Osteoblast (primary cell): ENCODE data around the gene FRMD5. TPM values are rescaled to one million over a fixed set of nuclear protein-coding genes. Genes with fewer than 3 reads are reported as not detected.

Source experiments
- DNase-seq: peaks from one replicate; pipeline ENCODE4 v3.0.0; 2011; ENCODE audit warnings: low spot score, mixed read lengths; ENCODE audit not compliant: insufficient read length; ENCODE audit errors: missing footprints
- H2AFZ ChIP-seq: 2 replicates; pipeline ENCODE4 v1.6.0; 2011; ENCODE audit warnings: mild to moderate bottlenecking, low read length
- H3K27ac ChIP-seq: 2 replicates; pipeline ENCODE4 v1.5.1; 2011; ENCODE audit warnings: mild to moderate bottlenecking, low read depth, low read length, moderate library complexity
- H3K27me3 ChIP-seq: 2 replicates; pipeline ENCODE4 v1.6.0; 2012; ENCODE audit warnings: mild to moderate bottlenecking, control low read depth, inconsistent platforms, low read length, moderate library complexity; ENCODE audit not compliant: insufficient read depth
- H3K36me3 ChIP-seq: 2 replicates; pipeline ENCODE4 v1.5.1; 2011; ENCODE audit warnings: mild to moderate bottlenecking, low read length, control low read depth, moderate library complexity; ENCODE audit not compliant: insufficient read depth
- H3K4me1 ChIP-seq: 2 replicates; pipeline ENCODE4 v1.5.1; 2011; ENCODE audit warnings: mild to moderate bottlenecking, low read length, control low read depth, moderate library complexity; ENCODE audit not compliant: insufficient read depth
- H3K4me2 ChIP-seq: 2 replicates; pipeline ENCODE4 v1.6.0; 2011; ENCODE audit warnings: mild to moderate bottlenecking, low read length; ENCODE audit not compliant: insufficient read depth
- H3K4me3 ChIP-seq: fragments of 200-600 bp; sonication (generic); 3 replicates; pipeline ENCODE4 v1.5.1; 2012; ENCODE audit warnings: mild to moderate bottlenecking, low read length, inconsistent platforms; ENCODE audit not compliant: insufficient read depth
- H3K79me2 ChIP-seq: 2 replicates; pipeline ENCODE4 v1.6.0; 2012; ENCODE audit warnings: mild to moderate bottlenecking, low read length, control low read depth, inconsistent platforms; ENCODE audit not compliant: insufficient read depth
- H3K9me3 ChIP-seq: 2 replicates; pipeline ENCODE4 v1.5.1; 2011; ENCODE audit warnings: low read depth, low read length, control low read depth
- H4K20me1 ChIP-seq: 2 replicates; pipeline ENCODE4 v1.6.0; 2012; ENCODE audit warnings: mild to moderate bottlenecking, low read length, control low read depth; ENCODE audit not compliant: insufficient read depth
- total RNA-seq: library from RNA; depleted of rRNA; stranded (reverse); fragments of >200 nt; gene quantifications from 2 replicates; pipeline ENCODE4 v1.2.3, GENCODE V29; 2012
- TF ChIP-seq, protein P1 (sequence below): IDR thresholded peaks from 2 replicates; pipeline ENCODE4 v1.5.1; 2011; ENCODE audit warnings: mild to moderate bottlenecking, low read depth, low read length, moderate library complexity; ENCODE audit errors: extremely low read depth

The FRMD5 gene
- total RNA-seq, 1 donor, result 3.3 TPM

DNA sequence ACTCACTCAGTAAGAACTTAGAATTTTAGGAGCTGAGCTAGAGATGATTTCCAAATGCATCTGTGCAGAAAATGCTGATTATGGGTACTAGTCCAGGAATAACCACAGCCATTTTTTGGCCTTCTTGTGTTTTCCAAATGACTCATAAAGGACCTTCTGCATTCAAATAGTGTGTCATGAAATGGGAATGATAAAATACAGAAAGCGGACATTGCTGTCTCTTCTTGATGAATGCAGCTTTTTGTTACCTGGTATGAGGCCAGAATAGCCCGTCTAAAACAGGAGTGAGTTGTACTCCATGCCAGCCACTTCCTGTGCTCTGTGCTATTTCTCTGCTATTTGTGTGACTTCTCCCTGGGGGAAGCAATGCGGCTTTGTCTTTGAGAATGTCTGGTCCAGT, 20.5 kb upstream of the FRMD5 start:
- Histone ChIP-seq H3K9me3 (no peaks in the 10 kb centered on the region), H3K79me2 (no peaks in the 10 kb centered on the region), H3K4me2 (peak overlapping the region; percentile 70), H2AFZ (no peak overlapping the region), H3K4me3 (peak overlapping the region; percentile 34), H4K20me1 (no peaks in the 10 kb centered on the region), H3K27me3 (no peaks in the 10 kb centered on the region), H3K27ac (peak overlapping the region; percentile 56), H3K36me3 (no peaks in the 10 kb centered on the region), H3K4me1 (peaks cover 12% of the 10 kb centered on the region)
- TF ChIP-seq, protein P1, sequence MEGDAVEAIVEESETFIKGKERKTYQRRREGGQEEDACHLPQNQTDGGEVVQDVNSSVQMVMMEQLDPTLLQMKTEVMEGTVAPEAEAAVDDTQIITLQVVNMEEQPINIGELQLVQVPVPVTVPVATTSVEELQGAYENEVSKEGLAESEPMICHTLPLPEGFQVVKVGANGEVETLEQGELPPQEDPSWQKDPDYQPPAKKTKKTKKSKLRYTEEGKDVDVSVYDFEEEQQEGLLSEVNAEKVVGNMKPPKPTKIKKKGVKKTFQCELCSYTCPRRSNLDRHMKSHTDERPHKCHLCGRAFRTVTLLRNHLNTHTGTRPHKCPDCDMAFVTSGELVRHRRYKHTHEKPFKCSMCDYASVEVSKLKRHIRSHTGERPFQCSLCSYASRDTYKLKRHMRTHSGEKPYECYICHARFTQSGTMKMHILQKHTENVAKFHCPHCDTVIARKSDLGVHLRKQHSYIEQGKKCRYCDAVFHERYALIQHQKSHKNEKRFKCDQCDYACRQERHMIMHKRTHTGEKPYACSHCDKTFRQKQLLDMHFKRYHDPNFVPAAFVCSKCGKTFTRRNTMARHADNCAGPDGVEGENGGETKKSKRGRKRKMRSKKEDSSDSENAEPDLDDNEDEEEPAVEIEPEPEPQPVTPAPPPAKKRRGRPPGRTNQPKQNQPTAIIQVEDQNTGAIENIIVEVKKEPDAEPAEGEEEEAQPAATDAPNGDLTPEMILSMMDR, result no peak
- peak; percentile 53 for DNase-seq

DNA sequence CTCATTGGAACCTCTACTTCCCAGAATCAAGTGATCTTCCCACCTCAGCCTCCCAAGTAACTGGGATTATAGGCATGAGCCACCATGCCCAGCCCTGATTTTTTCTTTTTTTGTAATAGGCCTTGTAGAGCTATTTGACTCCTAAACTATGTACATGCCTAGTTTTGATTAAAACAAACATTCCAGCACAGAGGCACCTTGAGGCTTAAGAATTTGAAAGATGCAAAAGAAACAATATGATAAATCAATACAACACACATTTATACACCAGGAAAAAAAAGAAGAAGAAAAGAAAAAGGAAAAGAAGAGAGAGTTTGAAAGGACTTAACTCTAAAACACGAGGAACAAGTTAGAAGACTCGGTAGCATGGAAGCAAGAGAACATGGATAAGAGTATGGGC, 13.9 kb upstream of the FRMD5 start:
- Histone ChIP-seq H3K36me3 (no peaks in the 10 kb centered on the region), H3K27ac (no peak overlapping the region), H3K9me3 (no peaks in the 10 kb centered on the region)

DNA sequence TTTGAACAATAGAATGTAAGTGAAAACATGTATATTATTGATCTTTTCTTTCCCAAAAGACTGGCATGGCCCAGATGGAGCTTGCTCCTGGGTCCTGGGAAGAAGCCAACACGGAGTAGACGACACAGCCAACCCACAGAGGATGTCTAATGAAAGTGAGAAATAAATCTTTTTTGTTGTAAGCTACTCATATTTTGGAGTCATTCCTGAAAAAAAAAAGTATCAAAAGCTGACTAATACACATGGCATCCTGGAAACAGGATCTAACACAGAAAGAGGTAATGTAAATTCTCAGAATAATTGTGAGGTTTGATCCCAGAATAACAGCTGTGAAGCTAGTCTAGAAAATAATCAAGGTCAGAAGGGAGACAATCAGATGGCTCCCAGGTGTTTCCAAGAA, 12.6 kb upstream of the FRMD5 start:
- peaks cover 8% of the 10 kb centered on the region for H3K4me1 ChIP-seq
- no peak overlapping the region for H2AFZ ChIP-seq
- no peak overlapping the region for H3K27ac ChIP-seq
- no peaks in the 10 kb centered on the region for H3K27me3 ChIP-seq
- no peak overlapping the region for H3K4me3 ChIP-seq
- no peaks in the 10 kb centered on the region for H4K20me1 ChIP-seq
- no peaks in the 10 kb centered on the region for H3K9me3 ChIP-seq
- TF ChIP-seq, protein P1, result no peak
- DNase-seq, result peak; percentile 71
- peak overlapping the region; percentile 56 for H3K4me2 ChIP-seq
- H3K36me3 ChIP-seq, result no peaks in the 10 kb centered on the region
- no peaks in the 10 kb centered on the region for H3K79me2 ChIP-seq

More for the DNA sequence above, 13.9 kb upstream of the FRMD5 start:
- Histone ChIP-seq H3K4me2 (no peak overlapping the region), H3K4me3 (no peak overlapping the region), H3K79me2 (no peaks in the 10 kb centered on the region), H4K20me1 (no peaks in the 10 kb centered on the region), H3K27me3 (no peaks in the 10 kb centered on the region), H2AFZ (no peak overlapping the region), H3K4me1 (peaks cover 8% of the 10 kb centered on the region)
- TF ChIP-seq, protein P1, result no peak
- DNase-seq, result no peak

DNA sequence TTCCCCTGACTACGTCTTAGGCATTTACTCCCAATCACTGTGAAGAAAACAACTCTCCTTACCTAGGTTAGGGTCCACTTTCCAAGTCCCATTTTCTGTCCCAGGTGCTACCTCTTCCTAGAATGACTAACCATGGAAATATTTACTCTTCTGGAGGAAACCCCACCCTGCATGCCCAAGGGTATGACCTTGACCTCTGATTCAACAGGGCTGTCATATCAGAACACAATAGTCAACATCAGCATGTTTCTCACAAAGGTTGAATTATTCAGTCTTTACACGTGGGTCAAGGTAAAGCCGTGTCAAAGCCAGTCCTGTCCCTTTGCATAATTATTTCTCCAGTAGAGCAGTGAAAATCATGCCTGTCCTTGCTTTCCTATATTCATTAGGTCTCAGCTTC, 4.3 kb upstream of the FRMD5 start:
- H3K4me3 ChIP-seq, result no peak overlapping the region
- H3K79me2 ChIP-seq, result no peaks in the 10 kb centered on the region
- TF ChIP-seq, protein P1, result no peak
- H3K36me3 ChIP-seq, result no peaks in the 10 kb centered on the region
- H3K4me2 ChIP-seq, result no peak overlapping the region
- H3K27me3 ChIP-seq, result peaks cover 8% of the 10 kb centered on the region
- no peak overlapping the region for H3K27ac ChIP-seq
- H3K4me1 ChIP-seq, result peaks cover 8% of the 10 kb centered on the region
- no peaks in the 10 kb centered on the region for H3K9me3 ChIP-seq
- H4K20me1 ChIP-seq, result no peaks in the 10 kb centered on the region
- DNase-seq, result no peak
- H2AFZ ChIP-seq, result no peak overlapping the region
